GM21367 (cell line): ENCODE data around the gene PLEKHA1.

ENCODE experiments used
- ATAC-seq: cut with Tn5 transposase; IDR thresholded peaks from one replicate; pipeline ENCODE4 v1.9.1; 2021; ENCODE audit not compliant: unreplicated experiment

Gene PLEKHA1

DNA sequence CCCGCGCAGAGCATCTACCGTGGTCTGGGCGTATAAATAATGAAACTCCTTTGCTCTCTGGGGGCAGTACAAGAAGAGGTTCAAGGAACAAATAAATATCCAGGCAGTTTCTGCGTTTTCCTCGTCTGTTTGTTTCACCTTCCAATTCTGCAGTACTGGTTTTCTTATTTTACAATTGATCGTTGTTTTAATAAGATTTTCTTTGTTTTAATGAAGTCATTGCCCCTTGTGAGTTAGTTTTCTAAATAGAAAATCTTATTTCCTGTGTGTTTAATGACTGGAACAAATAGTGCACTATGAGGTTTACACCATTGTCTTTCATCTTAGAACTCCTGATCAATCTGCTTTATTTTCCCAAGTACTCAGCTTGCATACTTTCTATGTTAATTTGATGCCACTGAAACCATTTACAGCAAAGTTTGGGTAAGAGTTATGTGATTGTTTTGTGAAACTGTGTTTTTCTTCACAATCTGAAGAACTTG lies 1.2 kb downstream of the PLEKHA1 start:
- ATAC-seq: no peak

- ATAC-seq: no peak
Measured at GRCh38 chr10:122376364-122376961, 2.0 kb downstream of the PLEKHA1 start.

GRCh38 chr10:122379041-122379440 lies 4.5 kb downstream of the PLEKHA1 start:
- no peak for ATAC-seq

GRCh38 chr10:122379537-122379936 lies 5.0 kb downstream of the PLEKHA1 start:
- no peak for ATAC-seq

- no peak for ATAC-seq
Measured at GRCh38 chr10:122380703-122381102, 6.2 kb downstream of the PLEKHA1 start.

DNA sequence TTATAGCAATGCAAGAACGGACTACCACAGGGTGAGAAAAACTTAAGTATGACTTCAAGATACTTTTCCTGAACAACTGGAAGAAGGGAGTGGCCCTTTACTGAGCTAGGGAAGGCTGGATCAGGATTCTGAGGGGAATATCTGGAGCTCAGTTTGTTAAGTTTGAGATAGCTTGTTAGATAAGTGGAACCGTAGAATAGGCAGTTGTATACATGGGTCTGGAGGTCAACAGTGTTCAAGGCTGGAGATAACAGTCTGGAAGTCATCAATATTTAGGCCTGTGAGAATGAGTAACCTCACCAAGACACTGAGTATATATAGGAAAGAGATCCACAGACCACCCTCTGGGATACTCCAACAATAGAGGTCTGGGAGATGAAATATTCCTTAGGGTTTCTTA lies 7.2 kb downstream of the PLEKHA1 start:
- ATAC-seq: no peak

GRCh38 chr10:122386514-122386913 lies 12.0 kb downstream of the PLEKHA1 start:
- ATAC-seq: no peak

- ATAC-seq: no peak
Measured at GRCh38 chr10:122387572-122387971, 13.1 kb downstream of the PLEKHA1 start.

- no peak for ATAC-seq
Measured at GRCh38 chr10:122388287-122388997, 13.9 kb downstream of the PLEKHA1 start.

DNA sequence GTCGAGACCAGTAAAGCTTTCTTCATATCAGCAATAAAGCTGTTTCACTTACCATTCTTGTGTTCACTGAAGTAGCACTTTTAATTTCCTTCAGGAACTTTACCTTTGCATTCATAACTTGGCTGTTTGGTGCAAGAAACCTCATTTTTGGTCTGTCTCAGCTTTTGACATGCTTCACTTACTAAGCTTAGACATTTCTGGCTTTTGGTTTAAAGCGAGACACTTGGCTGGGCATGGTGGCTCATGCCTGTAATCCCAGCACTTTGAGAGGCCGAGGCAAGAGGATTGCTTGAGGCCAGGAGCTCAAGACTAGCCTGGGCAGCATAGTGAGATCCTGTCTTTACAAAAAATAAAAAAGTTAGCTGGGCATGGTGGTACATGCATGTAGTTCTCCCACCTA lies 15.8 kb downstream of the PLEKHA1 start:
- ATAC-seq: no peak

GRCh38 chr10:122390679-122391078 lies 16.2 kb downstream of the PLEKHA1 start:
- ATAC-seq: no peak

DNA sequence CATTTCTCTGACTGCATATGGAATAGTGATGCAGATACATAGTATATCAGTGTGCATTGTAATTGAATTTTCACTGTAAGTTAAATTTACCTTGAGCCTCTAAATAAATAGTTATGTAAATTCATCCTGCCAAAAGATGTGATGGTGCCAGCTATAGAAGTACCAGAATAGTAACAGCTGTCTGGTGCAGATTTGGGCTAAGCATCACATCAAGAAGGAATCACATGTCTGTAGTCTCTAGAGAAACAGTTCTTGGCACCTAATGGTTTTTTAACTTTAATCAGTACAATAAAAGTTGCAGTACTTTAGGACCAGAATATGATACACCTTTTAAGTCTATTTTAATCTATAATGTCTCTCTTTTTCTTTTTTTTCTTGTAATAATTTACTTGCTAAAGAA lies 17.4 kb downstream of the PLEKHA1 start:
- no peak for ATAC-seq

GRCh38 chr10:122392835-122393234 lies 18.3 kb downstream of the PLEKHA1 start:
- no peak for ATAC-seq

DNA sequence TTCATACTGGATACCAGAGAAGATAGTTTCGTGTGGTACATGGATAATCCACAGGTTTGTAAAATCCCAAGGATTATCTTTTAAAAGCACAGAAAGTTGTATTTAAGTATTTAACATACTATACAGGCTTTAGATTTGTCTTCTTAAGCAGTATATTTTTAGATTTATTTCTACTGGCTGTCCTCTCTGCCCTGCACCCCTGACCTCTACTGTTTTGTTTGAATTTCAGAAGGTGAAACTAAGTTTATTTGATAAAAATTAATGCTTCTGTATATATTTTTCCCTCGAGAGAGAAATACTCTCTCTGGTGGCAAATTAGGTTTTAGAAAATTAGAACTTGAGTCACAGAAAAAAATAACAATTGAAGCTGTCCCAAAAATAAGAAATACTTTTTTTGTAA lies 18.8 kb downstream of the PLEKHA1 start:
- no peak for ATAC-seq

DNA sequence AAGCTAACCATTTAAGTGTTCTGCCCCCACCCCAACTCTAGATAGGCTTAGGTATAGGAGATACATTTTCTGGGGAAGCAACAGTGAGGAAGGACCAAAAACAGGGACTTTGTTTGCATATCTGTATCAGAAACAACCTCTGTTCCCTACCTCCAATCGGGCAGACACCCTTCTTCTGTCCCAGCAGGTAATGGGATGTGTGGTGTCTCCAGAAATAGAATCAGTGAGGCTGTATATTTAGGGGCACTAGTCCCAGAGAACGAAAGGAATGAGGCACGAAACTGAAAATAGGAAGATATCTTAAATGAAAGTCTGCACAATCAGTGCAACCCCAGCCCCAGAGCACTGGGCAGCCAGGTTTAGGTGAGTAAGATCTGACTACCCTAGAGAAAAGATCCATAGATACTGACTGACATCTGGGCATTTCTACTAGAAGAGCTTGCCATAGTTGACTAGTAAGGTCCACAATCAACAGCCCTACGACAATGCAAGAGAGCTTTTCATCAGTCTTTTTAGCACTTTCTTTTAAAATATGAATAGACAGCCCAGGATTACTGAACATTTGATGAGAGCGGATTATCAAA lies 28.1 kb downstream of the PLEKHA1 start:
- ATAC-seq: no peak

- ATAC-seq: no peak
Measured at GRCh38 chr10:122404576-122404975, 30.1 kb downstream of the PLEKHA1 start.

DNA sequence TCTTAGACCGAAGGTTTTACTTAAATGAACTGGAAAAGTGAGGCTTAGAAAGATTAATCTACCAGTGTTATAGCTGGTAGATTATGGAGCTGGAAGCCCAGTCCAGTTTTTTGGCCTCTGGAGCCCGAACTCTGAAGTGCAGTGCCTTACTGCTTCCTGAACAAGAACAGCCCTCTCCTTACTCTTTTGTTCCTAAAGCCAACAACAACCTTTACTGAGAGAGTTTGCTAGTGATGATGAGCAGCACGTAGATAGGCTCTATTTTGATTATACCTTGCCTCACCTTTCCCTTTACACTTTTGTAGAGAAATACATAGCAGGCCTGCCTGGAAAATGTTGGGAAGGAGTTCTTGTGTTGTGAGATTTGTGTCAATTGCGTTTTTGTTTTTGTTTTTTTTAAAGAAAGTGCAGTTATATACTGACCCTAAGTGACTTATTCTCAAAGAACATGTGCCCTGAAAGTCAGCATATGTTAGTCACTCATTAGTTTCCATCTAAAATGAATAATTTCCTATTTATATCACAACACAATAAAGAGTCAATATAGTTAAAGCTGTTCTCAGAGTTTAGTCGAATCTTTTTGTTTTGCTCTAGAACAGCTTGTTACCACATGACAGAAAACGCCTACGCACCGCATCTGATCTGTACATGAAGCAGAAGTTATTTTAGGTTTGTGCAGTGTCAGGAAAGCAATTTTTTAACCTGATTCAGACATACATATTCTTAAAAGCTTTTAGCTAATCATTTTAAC lies 33.0 kb downstream of the PLEKHA1 start:
- no peak for ATAC-seq

DNA sequence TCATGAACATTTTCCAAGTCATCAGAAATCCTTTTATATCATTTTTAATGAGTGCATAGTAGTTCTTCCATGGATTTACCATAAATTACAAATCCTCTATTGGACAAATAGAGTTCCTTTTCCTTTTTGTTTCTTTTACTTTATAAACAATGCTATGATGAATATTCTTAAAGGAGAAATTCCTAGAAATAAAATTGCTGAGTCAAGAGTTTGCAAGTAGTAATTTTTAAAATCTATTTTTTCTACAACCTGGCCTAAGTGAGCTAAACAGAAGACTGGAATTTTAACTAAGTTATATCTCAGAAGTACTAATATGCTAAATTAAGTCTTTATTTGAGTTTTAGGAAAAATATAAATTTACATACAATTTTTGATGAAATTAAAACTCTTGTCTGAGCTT lies 38.8 kb downstream of the PLEKHA1 start:
- ATAC-seq: no peak

DNA sequence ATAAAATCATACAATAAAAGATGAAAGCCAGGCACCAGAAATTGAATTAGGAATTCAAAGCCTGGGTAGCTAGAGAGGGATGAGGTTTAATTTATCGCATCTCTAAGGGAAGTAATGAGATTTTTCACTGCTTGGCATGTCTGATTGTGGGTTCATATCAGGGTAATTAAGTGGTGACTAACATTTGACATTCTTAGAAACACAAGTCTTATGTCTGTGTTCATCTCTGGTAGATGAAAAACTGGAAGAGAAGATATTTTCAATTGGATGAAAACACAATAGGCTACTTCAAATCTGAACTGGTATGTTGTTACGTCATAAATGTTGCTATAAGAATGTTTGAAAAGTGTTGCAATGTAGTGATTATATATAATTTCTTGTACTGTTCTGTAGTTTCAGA lies 43.2 kb downstream of the PLEKHA1 start:
- ATAC-seq: no peak

DNA sequence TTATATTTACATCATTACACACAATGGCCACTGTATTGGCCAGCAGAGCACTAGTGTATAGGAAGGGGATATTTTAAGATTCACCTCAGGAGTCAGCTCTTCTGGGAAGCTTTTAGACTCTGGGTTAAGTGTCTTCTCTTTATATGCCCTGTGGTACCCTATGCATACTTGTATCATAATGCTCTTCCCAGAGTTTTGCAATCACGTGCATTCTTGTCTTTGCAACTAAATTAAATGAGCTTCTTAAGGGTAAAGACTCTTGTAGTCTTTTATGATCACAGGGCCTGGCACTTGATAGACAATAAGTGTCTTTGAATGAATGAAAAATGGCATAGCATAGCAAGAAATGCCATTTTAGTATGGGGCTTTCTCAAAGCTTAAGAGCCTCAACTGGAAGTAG lies 44.5 kb downstream of the PLEKHA1 start:
- ATAC-seq: no peak

DNA sequence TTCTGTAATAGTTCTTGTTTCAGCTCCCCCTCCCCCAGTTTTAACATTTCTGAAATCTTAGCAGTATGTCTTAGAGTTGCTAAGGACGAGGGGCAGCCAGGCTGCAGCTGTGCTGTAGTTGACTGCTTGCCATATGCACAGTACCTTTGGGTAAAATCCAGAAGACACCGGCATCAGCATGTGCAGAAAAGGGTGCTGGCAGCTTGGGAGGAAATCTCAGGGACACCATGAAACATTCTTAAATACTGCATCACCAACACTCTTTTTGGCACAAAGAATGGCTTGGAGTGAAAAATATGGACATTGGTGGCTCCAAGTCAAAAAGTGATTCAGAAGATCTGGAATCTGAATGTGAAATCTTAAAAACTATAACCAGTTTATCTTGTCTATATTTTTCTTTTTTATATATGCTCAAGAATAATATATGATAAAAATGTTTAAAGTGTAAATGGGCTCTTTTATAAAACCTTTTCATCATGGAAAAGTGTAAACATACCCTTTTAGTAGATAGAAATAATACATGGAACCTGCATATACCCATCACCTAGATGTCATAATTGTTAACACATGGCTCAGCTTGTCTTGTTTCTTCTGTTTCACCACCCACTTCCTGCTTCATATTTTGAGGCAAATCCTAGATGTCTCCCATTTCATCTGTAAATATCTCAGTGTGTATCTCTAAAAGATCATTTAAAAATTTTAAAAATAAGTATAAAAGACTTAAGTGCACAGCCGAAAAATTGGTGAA lies 45.5 kb downstream of the PLEKHA1 start:
- ATAC-seq: no peak
